Tongue (tissue), 2 donors: ENCODE data around the gene ZCCHC12. TPM values are rescaled to one million over a fixed set of nuclear protein-coding genes. Genes with fewer than 3 reads are reported as not detected.

Experiments
- DNase-seq: peaks from one replicate; pipeline ENCODE4 v3.0.0-alpha.2; 2015
- total RNA-seq: library from RNA; depleted of rRNA; stranded (reverse); fragments of >200 nt; gene quantifications from one replicate; pipeline ENCODE4 v1.2.3, GENCODE V29; 2014

Gene ZCCHC12
- total RNA-seq, 1 donor from 2014 or later, result 0.51 TPM

GRCh38 chrX:118872102-118872566, 48.5 kb downstream of the ZCCHC12 start:
- peak; percentile 10 for DNase-seq

Other genes with a start within 250 kb of the ZCCHC12 start
- 33.2 TPM for gene IL13RA1, start 96.2 kb upstream of the ZCCHC12 start, total RNA-seq
- 9.5 TPM for gene LONRF3, start 150.8 kb downstream of the ZCCHC12 start, total RNA-seq
- not detected for gene CT47C1, start 249.2 kb downstream of the ZCCHC12 start, total RNA-seq